Activated T-cell treated with anti-CD3 and anti-CD28 coated beads for 48 hours (primary cell): ENCODE measurements around the gene FKBP9.
"Not testable (repeated sequence)": the region's sequence is repeated elsewhere in the genome, so short reads cannot be mapped to it uniquely, and the experiment has no call there.

ENCODE experiments used
- DNase-seq: peaks from one replicate; pipeline ENCODE4 v3.0.0-alpha.2; 2020; ENCODE audit warnings: low read depth

The FKBP9 gene

DNA sequence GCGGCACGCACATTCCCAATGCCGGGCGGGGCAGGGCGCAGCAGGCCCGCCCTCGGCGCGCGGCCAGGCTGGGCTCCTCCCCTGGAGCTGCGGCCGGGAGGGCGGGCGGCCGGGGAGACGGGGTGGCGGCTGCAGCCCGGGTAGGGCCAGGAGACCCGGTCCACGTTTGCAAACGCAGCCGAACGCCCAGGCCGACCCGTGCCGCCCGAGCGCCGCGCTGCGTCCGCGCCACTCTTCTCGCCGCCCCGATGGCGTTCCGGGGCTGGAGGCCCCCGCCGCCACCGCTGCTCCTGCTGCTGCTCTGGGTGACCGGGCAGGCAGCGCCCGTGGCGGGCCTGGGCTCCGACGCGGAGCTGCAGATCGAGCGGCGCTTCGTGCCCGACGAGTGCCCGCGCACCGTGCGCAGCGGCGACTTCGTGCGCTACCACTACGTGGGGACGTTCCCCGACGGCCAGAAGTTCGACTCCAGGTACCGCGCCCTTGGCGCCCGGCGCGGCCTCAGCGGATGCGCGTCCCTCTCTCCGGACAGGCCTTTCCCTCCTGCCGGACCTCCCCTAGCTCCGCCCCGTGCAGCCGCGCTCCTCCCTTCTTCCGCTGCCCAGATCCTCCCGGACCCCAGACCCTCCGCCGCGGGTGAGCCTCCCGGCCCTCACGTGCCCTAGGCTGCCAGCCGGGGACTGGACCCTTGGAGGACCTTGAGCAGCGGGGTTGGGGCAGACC is at the start of gene FKBP9:
FKBP9 (plus strand) TSS at position 115 of the 720 bp plus-strand sequence; CDS start at position 249, 134 bp downstream.
- DNase-seq, result peak; percentile 25

- DNase-seq, result no peak
These were observed 47.0 kb upstream of the FKBP9 start for GRCh38 chr7:32910195-32910594.

- DNase-seq, result no peak
These were observed 43.1 kb upstream of the FKBP9 start for GRCh38 chr7:32914184-32914583.

DNA sequence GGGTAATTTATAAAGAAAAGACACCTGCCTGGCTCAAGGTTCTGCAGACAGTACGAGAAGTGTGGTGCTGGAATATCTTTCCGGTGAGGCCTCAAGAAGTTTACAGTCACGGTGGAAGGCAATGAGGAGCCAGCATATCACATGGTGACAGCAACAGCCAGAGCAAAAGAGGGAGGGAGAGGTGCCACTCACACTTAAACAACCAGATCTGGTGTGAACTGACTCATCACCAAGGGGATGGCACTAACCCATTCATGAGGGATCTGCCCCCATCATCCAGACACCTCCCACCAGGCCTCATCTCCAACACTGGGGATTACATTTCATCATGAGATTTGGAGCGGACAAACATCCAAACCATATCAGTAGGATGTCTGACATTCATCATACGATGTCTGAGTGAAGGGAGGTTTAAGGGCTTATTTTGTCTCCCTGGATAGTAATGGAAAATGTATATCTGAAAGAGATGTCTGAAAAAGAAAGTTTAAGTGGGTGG is 42.2 kb upstream of the FKBP9 start:
- DNase-seq, result no peak

DNA sequence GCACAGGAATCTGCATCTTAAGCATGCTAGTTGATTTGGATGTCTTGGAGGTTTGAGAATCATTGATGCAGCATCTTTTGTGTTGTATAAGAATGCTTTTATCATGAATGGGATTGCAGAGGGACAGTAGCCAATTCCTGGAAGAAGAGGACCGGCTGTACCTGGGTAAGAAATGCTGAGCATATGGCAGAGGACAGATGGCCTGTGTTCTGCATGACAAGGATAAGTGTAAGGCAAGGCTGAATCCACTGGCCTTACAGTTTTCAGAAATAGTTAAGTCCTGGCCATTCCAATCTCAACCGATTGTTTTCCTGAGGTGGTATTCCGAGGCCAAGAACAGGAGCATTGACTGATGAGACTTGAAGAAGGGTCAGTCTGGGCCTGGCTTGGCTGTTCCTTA is 41.2 kb upstream of the FKBP9 start:
- no peak for DNase-seq

- DNase-seq, result not testable (repeated sequence)
These were observed 40.2 kb upstream of the FKBP9 start for GRCh38 chr7:32916994-32917393.

GRCh38 chr7:32921896-32922295 is 35.3 kb upstream of the FKBP9 start:
- no peak for DNase-seq

GRCh38 chr7:32928785-32929298 is 28.4 kb upstream of the FKBP9 start:
- DNase-seq, result no peak

DNA sequence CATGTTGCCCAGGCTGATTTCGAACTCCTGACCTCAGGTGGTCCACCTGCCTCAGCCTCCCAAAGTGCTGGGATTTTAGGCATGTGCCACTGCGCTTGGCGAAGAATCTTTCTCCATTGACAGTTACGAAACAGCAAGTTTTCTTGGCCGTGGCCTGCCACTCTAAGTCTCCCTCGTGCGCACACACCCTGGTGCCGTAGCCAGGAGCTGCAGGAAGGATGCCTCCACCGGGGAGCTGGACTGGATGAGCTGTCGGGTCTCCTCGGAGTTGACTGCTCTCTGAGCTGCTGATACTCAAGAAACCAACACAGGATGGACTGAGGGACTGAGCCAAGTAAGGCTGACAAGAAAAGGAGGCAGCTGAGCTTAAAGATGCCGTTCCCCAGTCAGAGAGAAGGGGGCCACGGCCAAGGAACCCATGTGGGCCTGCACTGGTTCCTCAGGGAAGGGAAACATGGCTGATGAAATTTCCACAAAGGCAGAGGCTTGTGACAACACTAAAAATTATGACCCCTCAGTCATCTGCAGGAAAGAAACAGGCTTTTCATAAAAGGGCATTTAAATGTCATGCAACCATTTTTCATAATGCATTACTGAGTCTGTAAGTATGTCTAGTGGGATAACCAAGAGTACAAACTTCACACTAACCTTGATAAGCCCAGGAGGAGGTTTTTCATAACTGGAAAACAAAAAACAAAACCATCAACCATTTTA is 27.7 kb upstream of the FKBP9 start:
- DNase-seq, result no peak

GRCh38 chr7:32930378-32930777 is 26.9 kb upstream of the FKBP9 start:
- DNase-seq, result no peak

DNA sequence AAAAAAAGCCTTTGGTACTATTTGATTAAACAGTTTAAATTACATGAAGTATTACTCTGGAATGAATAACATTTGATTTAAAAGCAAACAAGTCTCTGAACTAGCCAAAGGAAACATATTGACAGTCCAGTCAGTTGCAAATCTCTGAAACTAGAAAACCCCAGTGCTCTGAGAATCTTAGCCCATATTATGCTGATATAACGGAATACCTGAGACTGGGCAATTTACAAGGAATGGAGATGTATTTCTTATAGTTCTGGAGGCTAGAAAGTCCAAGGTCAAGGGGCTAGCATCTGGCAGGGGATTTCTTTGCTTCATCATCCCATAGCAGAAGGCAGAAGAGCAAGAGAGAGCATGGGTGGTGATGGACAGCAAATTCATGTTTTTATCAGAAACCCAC is 21.7 kb upstream of the FKBP9 start:
- DNase-seq, result no peak

DNA sequence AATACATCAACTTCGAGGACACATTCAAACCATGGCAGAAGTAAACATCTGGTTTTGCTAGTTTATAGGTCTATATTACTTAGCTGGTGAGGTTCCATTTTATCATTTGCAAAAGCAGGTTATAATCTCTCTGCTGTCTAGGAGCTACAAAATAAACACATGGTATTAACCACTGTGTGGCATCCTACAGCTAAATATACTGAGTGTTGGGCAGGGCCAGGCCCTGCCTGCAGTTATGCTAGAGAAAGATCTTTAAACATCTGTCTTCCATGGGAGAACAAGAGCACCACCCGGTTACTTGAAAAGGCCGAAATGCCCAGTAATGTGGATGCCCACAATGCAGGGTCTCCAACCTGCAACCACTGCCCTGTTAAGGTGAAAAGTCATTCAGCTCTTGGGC is 20.6 kb upstream of the FKBP9 start:
- DNase-seq, result no peak

DNA sequence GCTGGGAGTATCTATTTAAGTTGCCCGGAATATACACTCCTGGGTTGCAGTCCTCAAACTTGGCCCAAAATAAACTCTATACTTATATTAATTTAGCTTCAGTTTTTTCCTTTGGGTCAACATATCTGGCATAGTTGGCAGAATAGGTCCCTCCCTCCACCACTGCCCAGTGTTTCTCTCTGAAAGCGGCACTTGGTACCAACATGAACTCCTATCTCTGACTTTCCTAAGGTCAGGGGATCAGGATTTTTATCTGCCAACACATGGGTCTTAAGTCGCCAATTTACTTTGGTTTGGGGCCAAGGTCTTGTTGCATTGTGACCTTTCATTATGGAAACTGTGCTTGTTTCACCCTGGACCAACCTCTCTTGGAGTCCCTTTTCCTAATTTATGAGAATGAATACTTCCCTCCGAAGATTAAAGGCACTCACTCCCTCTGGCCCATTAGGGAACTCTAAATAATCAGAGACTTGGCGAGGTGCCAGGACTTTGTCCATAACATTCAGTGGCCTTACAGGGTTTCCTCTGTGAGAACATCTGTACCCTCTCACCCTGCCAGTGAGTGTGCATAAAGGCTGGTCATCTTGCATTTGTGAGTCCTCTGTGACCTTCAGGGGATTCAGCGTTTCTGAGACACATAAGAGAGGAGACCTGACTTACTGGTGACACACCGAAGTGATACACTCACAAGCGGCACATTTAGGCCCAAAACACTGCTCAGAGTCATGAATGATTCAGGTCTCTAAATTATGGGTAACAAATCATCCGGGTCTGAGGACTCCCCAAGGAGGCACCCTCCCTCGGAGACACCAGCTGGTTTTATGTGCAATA is 19.7 kb upstream of the FKBP9 start:
- DNase-seq, result no peak

DNA sequence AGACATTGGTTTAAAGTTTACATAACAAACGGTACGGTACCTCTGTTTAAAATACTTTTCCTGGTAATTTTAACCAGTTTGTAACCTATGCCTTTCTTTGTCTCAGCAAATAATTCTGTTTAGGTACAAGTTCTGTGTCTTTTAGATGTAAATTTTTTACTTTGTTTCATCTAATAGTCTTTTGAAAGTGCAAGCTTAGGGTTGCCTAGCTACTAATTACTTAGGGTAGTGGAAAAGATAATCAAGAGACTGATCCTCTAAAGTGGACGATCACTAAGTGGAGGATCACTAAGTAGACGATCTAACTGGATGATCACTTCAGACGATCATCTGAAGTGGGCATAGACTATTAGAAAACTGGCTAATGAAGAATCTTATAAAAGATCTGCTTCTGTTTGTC is 16.1 kb upstream of the FKBP9 start:
- no peak for DNase-seq

DNA sequence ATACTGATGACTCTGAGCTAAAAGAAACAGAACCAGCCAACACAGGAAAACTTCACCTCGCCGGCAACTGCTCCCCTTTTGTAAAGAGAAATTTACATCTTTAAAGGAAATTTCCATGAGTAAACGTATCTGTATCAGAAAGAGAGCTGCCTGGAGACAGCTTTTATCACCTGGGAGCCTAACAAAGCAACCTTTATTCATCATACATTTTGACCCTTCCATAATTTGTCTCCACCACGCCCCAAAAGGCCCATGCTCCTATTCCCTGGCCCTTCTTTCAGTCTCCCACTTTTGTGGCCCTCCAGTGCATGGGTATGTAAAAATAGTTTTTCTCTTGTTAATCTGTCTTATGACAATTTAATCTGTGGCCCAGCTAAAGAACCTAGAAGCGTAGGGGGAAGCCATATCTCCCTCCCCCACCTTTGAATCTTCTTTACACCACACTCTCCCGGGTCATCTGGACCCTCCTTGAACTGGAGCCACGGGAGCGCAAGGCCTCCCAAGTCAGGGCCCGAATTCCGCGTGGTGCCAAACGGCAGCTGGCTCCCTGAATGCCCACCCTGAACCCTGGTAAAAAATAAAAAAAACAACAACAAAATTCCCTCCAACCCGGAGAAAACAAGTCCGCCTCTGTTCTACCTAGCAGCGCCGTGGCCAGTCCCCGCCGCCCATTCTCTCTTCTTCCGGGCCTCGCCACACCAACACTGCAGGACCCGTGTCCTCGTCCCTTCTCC is 15.4 kb upstream of the FKBP9 start:
- DNase-seq, result no peak

DNA sequence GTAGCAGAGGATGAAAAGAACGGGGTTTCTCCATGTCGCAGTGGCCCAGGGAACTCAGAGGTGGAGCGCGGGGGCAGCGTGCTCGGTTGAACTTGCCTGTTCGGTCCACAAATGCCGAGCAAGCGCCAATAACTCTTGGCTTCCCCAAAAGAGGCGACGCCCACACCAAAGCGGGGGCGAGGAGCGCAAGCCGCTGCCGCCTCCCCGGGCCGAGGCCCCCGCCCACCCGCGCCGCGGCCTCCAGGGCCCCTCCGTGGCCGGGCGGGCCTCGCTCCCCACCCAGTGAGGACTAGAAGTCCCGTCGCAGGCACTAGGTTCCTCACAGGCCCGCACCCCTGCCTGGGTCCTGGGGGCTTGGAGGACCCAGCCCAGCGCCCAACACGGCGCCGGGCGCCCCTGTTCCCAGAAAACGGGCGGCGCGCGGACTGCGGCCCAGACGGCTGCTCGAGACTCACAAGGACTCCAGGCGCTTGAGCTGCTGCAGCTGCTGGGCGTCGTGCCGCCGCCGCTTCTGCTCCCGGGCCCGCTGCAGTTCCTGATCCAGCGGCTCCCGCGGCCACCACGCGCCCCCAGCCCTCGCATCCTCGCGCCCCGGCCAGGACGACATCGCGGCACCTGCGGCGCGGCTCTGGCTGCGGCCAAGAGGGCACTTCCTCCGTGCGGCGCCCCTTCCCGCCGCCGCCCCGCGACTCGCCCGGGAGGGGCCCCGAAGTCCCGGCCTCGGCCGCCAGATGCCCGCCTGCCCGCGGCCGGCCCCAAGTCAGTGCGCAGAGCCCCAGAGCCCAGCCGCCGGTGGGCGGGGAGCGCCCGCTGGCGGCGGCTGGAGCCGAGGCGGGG is 14.6 kb upstream of the FKBP9 start:
- DNase-seq, result peak; percentile 66

DNA sequence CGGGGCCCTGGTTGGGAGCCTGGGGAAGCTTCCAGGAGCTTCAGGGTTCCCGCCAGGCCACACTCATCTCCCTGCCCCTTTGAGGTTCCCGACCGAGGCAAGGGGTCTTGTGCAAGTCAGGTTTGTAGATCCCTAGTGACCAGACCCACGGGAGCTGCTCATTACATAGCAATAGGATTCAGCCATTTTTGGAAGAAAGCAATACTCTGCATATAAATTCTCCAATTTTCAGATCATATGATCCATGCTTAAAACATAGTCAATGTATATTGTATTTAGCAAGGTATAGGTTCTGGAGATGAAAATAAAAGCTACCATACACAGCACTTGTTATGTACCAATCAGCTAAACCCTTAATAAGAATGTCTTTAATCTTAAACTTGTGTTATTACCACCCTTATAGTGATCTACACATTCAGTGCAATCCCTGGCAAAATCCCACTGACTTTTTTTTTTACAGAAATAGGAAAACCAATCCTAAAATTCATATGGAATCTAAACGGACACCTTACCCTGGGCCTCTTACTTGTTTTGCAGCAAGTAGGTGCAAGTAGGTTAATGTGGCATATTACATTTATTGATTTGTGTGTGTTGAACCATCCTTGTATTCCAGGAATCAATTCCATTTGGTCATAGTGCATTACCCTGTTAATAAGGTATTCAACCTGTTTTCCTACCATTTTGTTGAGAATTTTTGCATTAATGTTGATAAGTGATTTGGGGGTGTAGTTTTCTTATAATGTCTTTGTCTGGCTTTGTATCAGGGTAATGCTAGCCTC is 13.8 kb upstream of the FKBP9 start:
- DNase-seq, result no peak

DNA sequence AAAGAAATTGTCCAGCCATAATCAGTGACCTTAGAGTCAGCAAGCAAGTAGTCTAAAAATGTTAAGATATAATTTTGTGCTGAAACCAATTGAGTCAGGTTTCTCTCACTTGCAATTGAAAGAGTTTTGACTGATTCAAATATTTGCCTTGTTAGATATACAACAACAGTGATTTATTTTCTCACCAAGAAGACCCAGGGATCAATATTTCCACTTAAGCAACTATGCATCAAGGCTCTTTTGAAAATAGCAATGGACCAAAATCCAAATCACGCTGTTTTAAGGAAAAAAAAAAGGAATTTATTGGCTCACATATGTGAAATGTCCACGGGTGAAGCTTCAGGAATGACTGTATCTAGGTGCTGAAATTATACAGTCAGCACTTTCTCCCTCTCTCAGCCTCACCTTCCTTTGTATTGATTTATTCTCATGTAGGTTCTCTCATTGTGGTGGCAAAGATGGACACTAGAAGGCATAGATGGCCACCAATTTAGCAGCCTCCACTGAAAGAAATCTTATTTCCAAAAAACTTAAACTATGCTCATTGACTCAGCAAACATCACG is 9.7 kb upstream of the FKBP9 start:
- DNase-seq, result no peak

DNA sequence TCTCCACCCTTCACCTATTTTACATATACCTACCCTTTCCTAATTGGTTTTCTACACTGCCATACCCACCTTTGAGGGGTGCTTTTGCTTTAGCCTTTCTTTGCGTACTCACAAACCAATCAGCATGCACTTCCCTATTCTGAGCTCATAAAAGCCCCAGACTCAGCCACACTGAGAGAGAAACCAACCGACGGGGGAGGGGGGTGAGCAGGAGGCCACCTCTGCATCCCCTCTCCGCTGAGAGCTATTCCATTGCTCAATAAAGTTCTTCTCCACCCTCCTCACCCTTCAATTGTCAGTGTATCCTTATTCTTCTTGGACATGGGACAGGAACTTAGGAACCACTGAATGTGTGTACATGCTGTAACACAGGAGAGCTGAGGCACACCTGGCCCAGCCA is 9.0 kb upstream of the FKBP9 start:
- no peak for DNase-seq

GRCh38 chr7:32952876-32953275 is 4.4 kb upstream of the FKBP9 start:
- no peak for DNase-seq
